ENCODE measurements around the gene CCDC181. TPM values are rescaled to one million over a fixed set of nuclear protein-coding genes. Genes with fewer than 3 reads are reported as not detected.

Gene CCDC181
- total RNA-seq, 4 donors from 2014 or later, result 0.19 to 1.1 (median 0.43) TPM

DNA sequence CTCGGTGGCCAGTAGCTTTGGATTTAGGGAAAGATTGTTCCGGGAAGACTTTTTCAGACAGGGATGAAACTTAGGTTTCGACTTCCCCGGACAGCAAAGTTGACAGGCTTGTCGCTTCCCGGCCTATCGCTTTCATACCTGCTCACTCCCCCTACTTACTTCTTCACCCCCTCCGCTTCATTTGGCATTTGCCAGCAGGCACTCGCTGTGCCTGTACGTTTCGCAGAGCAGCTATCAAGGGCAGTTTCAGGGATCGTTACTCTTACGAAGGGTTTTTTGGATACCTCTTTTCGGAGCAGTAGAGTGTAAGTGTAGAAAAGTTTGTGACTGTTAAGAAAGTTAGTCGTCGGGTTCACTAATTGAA lies 58.9 kb downstream of the CCDC181 start:
- ATAC-seq (ENCODE audit: low FRiP score), result peak; percentile 9
- TF ChIP-seq, protein P1, sequence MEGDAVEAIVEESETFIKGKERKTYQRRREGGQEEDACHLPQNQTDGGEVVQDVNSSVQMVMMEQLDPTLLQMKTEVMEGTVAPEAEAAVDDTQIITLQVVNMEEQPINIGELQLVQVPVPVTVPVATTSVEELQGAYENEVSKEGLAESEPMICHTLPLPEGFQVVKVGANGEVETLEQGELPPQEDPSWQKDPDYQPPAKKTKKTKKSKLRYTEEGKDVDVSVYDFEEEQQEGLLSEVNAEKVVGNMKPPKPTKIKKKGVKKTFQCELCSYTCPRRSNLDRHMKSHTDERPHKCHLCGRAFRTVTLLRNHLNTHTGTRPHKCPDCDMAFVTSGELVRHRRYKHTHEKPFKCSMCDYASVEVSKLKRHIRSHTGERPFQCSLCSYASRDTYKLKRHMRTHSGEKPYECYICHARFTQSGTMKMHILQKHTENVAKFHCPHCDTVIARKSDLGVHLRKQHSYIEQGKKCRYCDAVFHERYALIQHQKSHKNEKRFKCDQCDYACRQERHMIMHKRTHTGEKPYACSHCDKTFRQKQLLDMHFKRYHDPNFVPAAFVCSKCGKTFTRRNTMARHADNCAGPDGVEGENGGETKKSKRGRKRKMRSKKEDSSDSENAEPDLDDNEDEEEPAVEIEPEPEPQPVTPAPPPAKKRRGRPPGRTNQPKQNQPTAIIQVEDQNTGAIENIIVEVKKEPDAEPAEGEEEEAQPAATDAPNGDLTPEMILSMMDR (IDR thresholded peaks at IDR 0.05), result no peak
- DNase-seq (ENCODE audit: low spot score), result no peak

- TF ChIP-seq, protein P1 (IDR thresholded peaks at IDR 0.05), result no peak
- ATAC-seq (ENCODE audit: low FRiP score), result peak; percentile 98
- peak; percentile 94 for DNase-seq (ENCODE audit: low spot score)
Observed at GRCh38 chr1:169367686-169368405, 59.4 kb downstream of the CCDC181 start, which contains the start of the genes BLZF1 and NME7. BLZF1 (plus strand) TSS chr1:169368195; CDS start chr1:169369523, 1,328 bp downstream. NME7 (minus strand) TSS chr1:169367797; CDS start chr1:169367710, 87 bp downstream.

DNA sequence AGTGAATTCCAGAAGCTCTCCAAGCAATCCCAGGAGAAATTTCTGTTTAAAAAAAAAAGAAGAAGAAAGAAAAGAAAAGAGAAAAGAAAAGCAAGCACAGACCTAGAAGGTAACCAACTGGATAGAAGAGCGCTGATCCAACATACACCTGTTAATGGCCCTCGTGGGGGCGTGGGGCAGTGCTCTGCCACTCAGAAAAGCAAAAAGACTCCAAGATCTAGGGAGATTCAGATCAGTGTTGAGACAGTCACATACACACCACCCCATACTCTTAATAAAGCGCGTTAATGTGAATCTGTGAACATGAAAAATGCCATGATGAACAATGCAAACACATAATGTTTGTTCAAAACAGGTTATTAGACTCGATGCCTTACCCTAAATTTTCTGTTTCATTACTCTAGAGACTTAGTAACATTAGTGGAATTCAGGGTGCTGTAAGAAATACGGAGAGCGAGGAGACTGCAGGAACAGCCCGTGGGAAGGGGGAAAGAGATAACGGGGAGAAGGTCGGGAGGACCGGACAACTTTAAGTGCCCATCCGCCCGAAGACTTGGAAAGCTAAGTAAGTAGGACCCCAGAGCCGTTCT lies 60.1 kb downstream of the CCDC181 start:
- TF ChIP-seq, protein P1 (IDR thresholded peaks at IDR 0.05), result no peak
- peak; percentile 43 for ATAC-seq (ENCODE audit: low FRiP score)

DNA sequence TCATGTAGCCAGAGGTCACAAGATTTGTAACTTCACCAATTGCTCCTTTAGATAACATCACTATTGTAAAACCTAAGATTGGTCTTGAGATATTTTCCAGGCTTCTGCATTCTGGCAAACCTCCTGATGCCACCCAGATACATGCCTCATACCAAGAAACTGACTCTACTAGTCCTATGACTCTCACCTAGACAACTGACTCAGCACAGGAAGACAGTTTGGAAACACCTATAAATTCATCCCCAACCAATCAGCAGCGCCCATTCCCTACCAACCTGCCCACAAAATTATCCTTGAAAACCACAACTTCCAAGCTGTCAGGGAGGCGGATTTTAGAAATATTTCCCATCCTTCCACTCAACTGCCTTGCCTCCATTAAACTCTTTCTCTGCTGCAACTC lies 62.3 kb downstream of the CCDC181 start:
- no peak for DNase-seq (ENCODE audit: low spot score)
- TF ChIP-seq, protein P1 (IDR thresholded peaks at IDR 0.05), result no peak
- no peak for ATAC-seq (ENCODE audit: low FRiP score)

More for the DNA sequence above, 60.1 kb downstream of the CCDC181 start:
- DNase-seq (ENCODE audit: low spot score), result no peak

- TF ChIP-seq, protein P1 (IDR thresholded peaks at IDR 0.05), result no peak
- ATAC-seq (ENCODE audit: low FRiP score) (no peak), DNase-seq (ENCODE audit: low spot score) (no peak)
Observed at GRCh38 chr1:169363046-169363730, 64.1 kb downstream of the CCDC181 start.

- no peak for ATAC-seq (ENCODE audit: low FRiP score)
- TF ChIP-seq, protein P1 (IDR thresholded peaks at IDR 0.05), result no peak
Observed at GRCh38 chr1:169361281-169361680, 66.0 kb downstream of the CCDC181 start.

More at GRCh38 chr1:169361281-169361680, 66.0 kb downstream of the CCDC181 start:
- DNase-seq (ENCODE audit: low spot score), result no peak
